A549 (cell line): ENCODE measurements around the gene NOTCH2. TPM values are rescaled to one million over a fixed set of nuclear protein-coding genes. Genes with fewer than 3 reads are reported as not detected.

Source experiments
- ATAC-seq, 2 experiments: fragments of 200-7000 bp in 1 of 2; fragments of >200 bp in 1 of 2; cut with Nextera tagmentation in 1 of 2; cut with Tn5 transposase in 1 of 2; 3 replicates each; pipeline versions ENCODE4 v1.8.0 to v1.9.1; 2018 to 2020; ENCODE audit warnings: mild to moderate bottlenecking in 1 of 2, moderate library complexity in 1 of 2
- CTCF ChIA-PET: fragments of 300-600 bp; sonication (Branson Sonifier 250); formaldehyde crosslinking; extraction: SDS; loops from one replicate; lab custom pipeline; 2021; ENCODE audit warnings: antibody characterized with exemption, inconsistent platforms; lab: Yijun Ruan, JAX
- POLR2A ChIA-PET: fragments of 350-600 bp; formaldehyde crosslinking; extraction: SDS; loops from one replicate; lab custom pipeline; 2021; ENCODE audit warnings: antibody characterized with exemption, inconsistent platforms; lab: Yijun Ruan, JAX
- DNase-seq, 2 experiments: peaks; one replicate each; pipeline versions ENCODE4 v3.0.0 to v3.0.0-alpha.2; 2011 to 2016; ENCODE audit warnings: low read depth in 1 of 2, low spot score in 1 of 2
- FAIRE-seq: peaks from 2 replicates; lab custom pipeline; 2011; peaks lifted over from hg19 to GRCh38; lab: Jason Lieb, UNC
- H3K27ac ChIP-seq, 2 experiments: fragments of >200 bp; sonication (Bioruptor Twin); formaldehyde crosslinking; 3 replicates each; pipeline ENCODE4 v1.5.1; 2016 to 2017
- H3K4me1 ChIP-seq: fragments of >200 bp; sonication (Bioruptor Twin); formaldehyde crosslinking; 3 replicates; pipeline ENCODE4 v1.6.1; 2016
- H3K4me2 ChIP-seq: fragments of >200 bp; sonication (Bioruptor Twin); formaldehyde crosslinking; 3 replicates; pipeline ENCODE4 v1.6.1; 2016
- H3K4me3 ChIP-seq: fragments of >200 bp; sonication (Bioruptor Twin); formaldehyde crosslinking; 3 replicates; pipeline ENCODE4 v1.5.1; 2016
- H3K9me3 ChIP-seq: fragments of >200 bp; sonication (Bioruptor Twin); formaldehyde crosslinking; 3 replicates; pipeline ENCODE4 v1.6.1; 2016
- CBX8 ChIP-seq: fragments of 200-600 bp; sonication (generic); IDR thresholded peaks from 2 replicates; pipeline ENCODE4 v1.6.1; 2016
- E2F6 ChIP-seq: IDR thresholded peaks from 2 replicates; pipeline ENCODE4 v1.6.1; 2012; ENCODE audit warnings: low read depth, borderline replicate concordance
- ELK1 ChIP-seq: fragments of 150-350 bp; IDR thresholded peaks from 2 replicates; pipeline ENCODE4 v1.6.1; 2014; ENCODE audit warnings: low read depth, mild to moderate bottlenecking, low read length
- EP300 ChIP-seq, 2 experiments: fragments of >200 bp; sonication (Bioruptor Twin); formaldehyde crosslinking; IDR thresholded peaks; 2 replicates in 1 of 2; 3 replicates in 1 of 2; pipeline ENCODE4 v1.6.1; 2016 to 2017
- ESRRA ChIP-seq: fragments of 150-350 bp; IDR thresholded peaks from 2 replicates; pipeline ENCODE4 v1.6.1; 2014; ENCODE audit warnings: mild to moderate bottlenecking, low read length, borderline replicate concordance
- FOSB ChIP-seq: fragments of 250-450 bp; sonication (Bioruptor Pico); IDR thresholded peaks from 2 replicates; pipeline ENCODE4 v1.5.0; 2020; ENCODE audit warnings: mild to moderate bottlenecking, moderate library complexity
- FOXS1 ChIP-seq: fragments of 250-450 bp; sonication (Bioruptor Pico); IDR thresholded peaks from 2 replicates; pipeline ENCODE4 v1.5.0; 2020; ENCODE audit warnings: mild to moderate bottlenecking, moderate library complexity
- HDAC2 ChIP-seq: fragments of 200-600 bp; sonication (generic); IDR thresholded peaks from 2 replicates; pipeline ENCODE4 v1.6.1; 2016
- HOXA7 ChIP-seq: fragments of 250-450 bp; sonication (Bioruptor Pico); IDR thresholded peaks from 2 replicates; pipeline ENCODE4 v1.5.0; 2020; ENCODE audit warnings: mild to moderate bottlenecking, moderate library complexity
- HOXB13 ChIP-seq: fragments of 250-450 bp; sonication (Bioruptor Pico); IDR thresholded peaks from 2 replicates; pipeline ENCODE4 v1.5.0; 2020; ENCODE audit warnings: low read depth, mild to moderate bottlenecking, moderate library complexity
- HOXB5 ChIP-seq: fragments of 250-450 bp; sonication (Bioruptor Pico); IDR thresholded peaks from 2 replicates; pipeline ENCODE4 v1.5.0; 2020; ENCODE audit warnings: mild to moderate bottlenecking, moderate library complexity
- KDM1A ChIP-seq: fragments of 200-600 bp; sonication (generic); IDR thresholded peaks from 2 replicates; pipeline ENCODE4 v1.6.1; 2016; ENCODE audit warnings: low read depth, mild to moderate bottlenecking
- RAD21 ChIP-seq, 2 experiments: fragments of >200 bp in 1 of 2; sonication (Bioruptor Twin) in 1 of 2; formaldehyde crosslinking in 1 of 2; IDR thresholded peaks in 1 of 2; conservative IDR thresholded peaks in 1 of 2; 2 replicates in 1 of 2; 3 replicates in 1 of 2; pipeline ENCODE4 v1.6.1; 2012 to 2018; ENCODE audit warnings: inconsistent platforms in 1 of 2
- RARB ChIP-seq: fragments of 250-450 bp; sonication (Bioruptor Pico); IDR thresholded peaks from 2 replicates; pipeline ENCODE4 v1.8.0; 2021; ENCODE audit warnings: mild to moderate bottlenecking, moderate library complexity
- REST ChIP-seq: fragments of 200-600 bp; sonication (generic); IDR thresholded peaks from 2 replicates; pipeline ENCODE4 v1.6.1; 2016; ENCODE audit warnings: antibody characterized with exemption, mild to moderate bottlenecking, moderate library complexity
- RFX5 ChIP-seq: fragments of 450-650 bp; IDR thresholded peaks from 2 replicates; pipeline ENCODE4 v1.7.1; 2014; ENCODE audit warnings: antibody characterized with exemption, mild to moderate bottlenecking, moderate library complexity
- SREBF2 ChIP-seq: fragments of 450-650 bp; IDR thresholded peaks from 2 replicates; pipeline ENCODE4 v1.6.1; 2014; ENCODE audit warnings: mild to moderate bottlenecking, moderate library complexity
- TFCP2L1 ChIP-seq: fragments of 250-450 bp; sonication (Bioruptor Pico); IDR thresholded peaks from 2 replicates; pipeline ENCODE4 v1.5.0; 2021; ENCODE audit warnings: mild to moderate bottlenecking
- ZC3H11A ChIP-seq: fragments of 450-650 bp; IDR thresholded peaks from 2 replicates; pipeline ENCODE4 v1.6.1; 2014; ENCODE audit warnings: antibody characterized with exemption, mild to moderate bottlenecking
- ZFP36 ChIP-seq: fragments of 450-650 bp; IDR thresholded peaks from 2 replicates; pipeline ENCODE4 v1.6.1; 2014; ENCODE audit warnings: borderline replicate concordance; ENCODE audit not compliant: partially characterized antibody
- ZSCAN20 ChIP-seq: fragments of 250-450 bp; sonication (Bioruptor Pico); IDR thresholded peaks from 2 replicates; pipeline ENCODE4 v1.8.0; 2022; ENCODE audit warnings: mild to moderate bottlenecking, moderate library complexity
- WGBS: methylation state at CpG from one replicate; pipeline ENCODE4 v1.1.6; 2017; ENCODE audit errors: missing lambda C conversion rate; 5-methylcytosine and 5-hydroxymethylcytosine counted together
- polyA plus RNA-seq, 4 experiments: library from polyadenylated mRNA; depleted of rRNA in 3 of 4; stranded (reverse); fragments of >200 nt; fragmentation: RNase III in 1 of 4; extraction: RNeasy Plus Mini Kit Qiagen cat#74134 plus additional on column Dnase treatment in 1 of 4; gene quantifications; 2 replicates in 3 of 4; 3 replicates in 1 of 4; pipeline ENCODE4 v1.2.3, GENCODE V29; 2011 to 2017
- TF ChIP-seq, protein P1 (sequence below): fragments of >200 bp; sonication (Bioruptor Twin); formaldehyde crosslinking; IDR thresholded peaks from 3 replicates; pipeline ENCODE4 v1.6.1; 2016

Gene NOTCH2
- polyA plus RNA-seq, 2 of the 4 experiments (the other 2 are of a cell fraction) = 11.6 to 15.0 TPM

DNA sequence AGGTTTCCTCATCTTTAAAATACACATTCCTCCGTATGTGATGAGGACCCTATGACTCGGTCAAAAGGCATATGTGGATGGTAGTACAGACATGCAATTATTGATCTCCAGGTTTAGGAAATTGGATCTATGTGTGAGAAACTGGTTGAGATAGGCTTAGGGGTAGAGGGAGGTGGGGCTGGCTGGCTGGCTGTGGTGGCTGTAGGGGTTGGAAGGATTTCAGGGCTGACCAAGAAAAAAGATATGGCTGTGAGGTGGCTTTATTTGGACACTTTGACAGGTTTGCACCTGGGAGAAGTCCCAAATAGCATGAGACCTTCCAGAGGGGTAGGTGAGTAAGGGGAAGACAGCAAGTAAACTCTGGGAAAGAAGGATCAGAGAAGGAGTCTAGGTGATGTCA lies 133.5 kb downstream of the NOTCH2 start:
- ATAC-seq (no peak), DNase-seq (no peak), FAIRE-seq (no peak)
- no peak overlapping the region for H3K27ac ChIP-seq
- CTCF ChIA-PET = interaction anchor here (0.8 to 1.6 kb wide), 2 partner anchors 13 to 49 kb away, joined by 3 to 6 read pairs; no protein-coding TSS in a partner anchor
- no peak overlapping the region for H3K4me3 ChIP-seq
- H3K9me3 ChIP-seq = peaks cover 7% of the 10 kb centered on the region; the same call in 1 of the 3 replicates
- no peaks in the 10 kb centered on the region for H3K4me1 ChIP-seq
- WGBS = 100% methylated on average over 2 of the region's 2 CpGs
- POLR2A ChIA-PET = no interaction called here
- TF ChIP-seq HOXA7 (CRISPR knock-in tag) (no peak), KDM1A (no peak), TFCP2L1 (CRISPR knock-in tag) (no peak), ZFP36 (no peak), HDAC2 (no peak), SREBF2 (no peak)
- H3K4me2 ChIP-seq = no peak overlapping the region

GRCh38 chr1:119935373-119935772 lies 134.1 kb downstream of the NOTCH2 start:
- ATAC-seq (no peak), DNase-seq (no peak), FAIRE-seq (no peak)
- no peak for TF ChIP-seq ELK1
- TF ChIP-seq, protein P1, sequence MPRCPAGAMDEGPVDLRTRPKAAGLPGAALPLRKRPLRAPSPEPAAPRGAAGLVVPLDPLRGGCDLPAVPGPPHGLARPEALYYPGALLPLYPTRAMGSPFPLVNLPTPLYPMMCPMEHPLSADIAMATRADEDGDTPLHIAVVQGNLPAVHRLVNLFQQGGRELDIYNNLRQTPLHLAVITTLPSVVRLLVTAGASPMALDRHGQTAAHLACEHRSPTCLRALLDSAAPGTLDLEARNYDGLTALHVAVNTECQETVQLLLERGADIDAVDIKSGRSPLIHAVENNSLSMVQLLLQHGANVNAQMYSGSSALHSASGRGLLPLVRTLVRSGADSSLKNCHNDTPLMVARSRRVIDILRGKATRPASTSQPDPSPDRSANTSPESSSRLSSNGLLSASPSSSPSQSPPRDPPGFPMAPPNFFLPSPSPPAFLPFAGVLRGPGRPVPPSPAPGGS = no peak
- no peak for TF ChIP-seq ZFP36
- TF ChIP-seq HOXB5 (CRISPR knock-in tag) = no peak
- TF ChIP-seq RFX5 = no peak
- no peak for TF ChIP-seq FOSB (CRISPR knock-in tag)
- no peak for TF ChIP-seq REST
- TF ChIP-seq ZSCAN20 (CRISPR knock-in tag) = no peak
- no peak for TF ChIP-seq ZC3H11A
- TF ChIP-seq E2F6 = no peak
- no peak for TF ChIP-seq CBX8
- TF ChIP-seq EP300 (IDR thresholded peaks at IDR 0.05) = no peak
- no peak for TF ChIP-seq HOXB13 (CRISPR knock-in tag)
- TF ChIP-seq ESRRA = no peak
- no peak for TF ChIP-seq RAD21 (conservative IDR thresholded peaks at IDR 0.05 in 1 of 2, IDR thresholded peaks at IDR 0.05 in 1 of 2)
- TF ChIP-seq SREBF2 = no peak
- no peak for TF ChIP-seq FOXS1 (CRISPR knock-in tag)
- no peak for TF ChIP-seq RARB
- H3K9me3 ChIP-seq = peaks cover 7% of the 10 kb centered on the region; the same call in 1 of the 3 replicates
- H3K27ac ChIP-seq = no peak overlapping the region
- WGBS = 67% methylated on average over 1 of the region's 1 CpG
- H3K4me3 ChIP-seq = no peak overlapping the region
- ChIA-PET POLR2A (no interaction called here), CTCF (interaction anchor here (1.6 to 2.0 kb wide), 2 partner anchors 13 to 48 kb away, joined by 5 to 6 read pairs; no protein-coding TSS in a partner anchor)
- no peak overlapping the region for H3K4me2 ChIP-seq
- H3K4me1 ChIP-seq = no peaks in the 10 kb centered on the region
